Measurements from ENCODE around the gene PRDX4. TPM values are rescaled to one million over a fixed set of nuclear protein-coding genes. Genes with fewer than 3 reads are reported as not detected.

The PRDX4 gene
- total and polyA plus RNA-seq, 2 donors (not counting 1 experiment from before 2014, with no cell fraction given) = 10.6 to 13.1 TPM

DNA sequence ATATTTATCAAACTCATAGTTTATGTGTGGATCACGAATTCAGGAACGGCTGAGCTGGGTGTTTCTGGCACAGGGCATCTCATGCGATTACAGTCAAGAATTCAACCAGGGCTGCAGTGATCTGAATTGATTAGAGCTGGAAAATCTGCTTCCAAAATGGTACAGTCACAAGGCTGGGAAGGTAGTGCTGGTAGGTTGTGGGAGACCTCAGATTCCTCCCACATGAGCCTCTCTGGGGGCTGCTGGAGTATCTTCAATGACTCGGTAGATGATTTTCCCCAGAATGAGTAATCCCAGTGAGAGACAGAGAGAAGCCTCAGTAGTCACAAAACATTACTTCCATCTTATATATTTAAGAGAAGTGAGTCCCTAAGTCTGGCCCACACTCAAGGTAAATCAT lies 36.2 kb upstream of the PRDX4 start:
- Mint-ChIP-seq H3K27ac (no peak overlapping the region), H3K4me1 (no peaks in the 10 kb centered on the region), H3K27me3 (no peaks in the 10 kb centered on the region), H3K9me3 (ENCODE audit: insufficient read depth) (no peaks in the 10 kb centered on the region), H3K4me3 (no peak overlapping the region)
- Histone ChIP-seq H3K4me2 (replicated peaks; ENCODE audit: low read depth, low read length, poor library complexity, severe bottlenecking) (no peak overlapping the region), H2AFZ (ENCODE audit: insufficient read depth, low read depth, low read length, poor library complexity, severe bottlenecking) (no peak overlapping the region), H3K9me3 (ENCODE audit: control extremely low read depth in 1 of 3, control insufficient read depth in 2 of 3, insufficient read depth in 1 of 3, low read length in 2 of 3) (no peaks in the 10 kb centered on the region), H3K36me3 (replicated peaks in 1 of 2; ENCODE audit: control extremely low read depth in 1 of 2, control insufficient read depth in 1 of 2, extremely low read depth in 1 of 2, insufficient read depth in 2 of 2, low read length in 1 of 2) (no peaks in the 10 kb centered on the region), H3K27ac (ENCODE audit: low read length in 2 of 2) (no peak overlapping the region), H3K27me3 (replicated peaks in 1 of 4; ENCODE audit: control extremely low read depth in 1 of 4, control insufficient read depth in 3 of 4, insufficient read depth in 4 of 4, low read length in 3 of 4) (no peaks in the 10 kb centered on the region), H3K79me2 (ENCODE audit: control insufficient read depth, insufficient read depth, low read length) (no peaks in the 10 kb centered on the region), H4K20me1 (ENCODE audit: control insufficient read depth, insufficient read depth, low read length, poor library complexity, severe bottlenecking) (no peaks in the 10 kb centered on the region), H3K4me3 (ENCODE audit: control extremely low read depth in 1 of 5, extremely low read depth in 1 of 5, insufficient read depth in 1 of 5, low read depth in 2 of 5, low read length in 4 of 5) (no peak overlapping the region), H3K9ac (ENCODE audit: low read length) (no peak overlapping the region), H3K4me1 (ENCODE audit: control insufficient read depth in 2 of 2, insufficient read depth in 2 of 2, low read length in 2 of 2) (no peaks in the 10 kb centered on the region)
- ChIA-PET CTCF (no interaction called here), POLR2A (no interaction called here)
- intact Hi-C loops (cut with micrococcal nuclease) = no loop called here
- TF ChIP-seq, protein P1, sequence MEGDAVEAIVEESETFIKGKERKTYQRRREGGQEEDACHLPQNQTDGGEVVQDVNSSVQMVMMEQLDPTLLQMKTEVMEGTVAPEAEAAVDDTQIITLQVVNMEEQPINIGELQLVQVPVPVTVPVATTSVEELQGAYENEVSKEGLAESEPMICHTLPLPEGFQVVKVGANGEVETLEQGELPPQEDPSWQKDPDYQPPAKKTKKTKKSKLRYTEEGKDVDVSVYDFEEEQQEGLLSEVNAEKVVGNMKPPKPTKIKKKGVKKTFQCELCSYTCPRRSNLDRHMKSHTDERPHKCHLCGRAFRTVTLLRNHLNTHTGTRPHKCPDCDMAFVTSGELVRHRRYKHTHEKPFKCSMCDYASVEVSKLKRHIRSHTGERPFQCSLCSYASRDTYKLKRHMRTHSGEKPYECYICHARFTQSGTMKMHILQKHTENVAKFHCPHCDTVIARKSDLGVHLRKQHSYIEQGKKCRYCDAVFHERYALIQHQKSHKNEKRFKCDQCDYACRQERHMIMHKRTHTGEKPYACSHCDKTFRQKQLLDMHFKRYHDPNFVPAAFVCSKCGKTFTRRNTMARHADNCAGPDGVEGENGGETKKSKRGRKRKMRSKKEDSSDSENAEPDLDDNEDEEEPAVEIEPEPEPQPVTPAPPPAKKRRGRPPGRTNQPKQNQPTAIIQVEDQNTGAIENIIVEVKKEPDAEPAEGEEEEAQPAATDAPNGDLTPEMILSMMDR (IDR thresholded peaks at IDR 0.05) = no peak
- no peak for TF ChIP-seq EZH2 (IDR thresholded peaks at IDR 0.05; ENCODE audit: borderline replicate concordance, insufficient read depth, low read depth, low read length, poor library complexity, severe bottlenecking)
- ATAC-seq (ENCODE audit: low read depth) (no peak), DNase-seq (no peak)
- 100% methylated on average over 1 of the region's 4 CpGs for WGBS (ENCODE audit: insufficient coverage)

- no peak overlapping the region for H3K4me3 ChIP-seq (ENCODE audit: control extremely low read depth in 1 of 5, extremely low read depth in 1 of 5, insufficient read depth in 1 of 5, low read depth in 2 of 5, low read length in 4 of 5)
- no peak overlapping the region for H3K9ac ChIP-seq (ENCODE audit: low read length)
- no peaks in the 10 kb centered on the region for H3K27me3 Mint-ChIP-seq
- no peaks in the 10 kb centered on the region for H3K9me3 Mint-ChIP-seq (ENCODE audit: insufficient read depth)
- H3K27ac Mint-ChIP-seq = no peak overlapping the region
- no peaks in the 10 kb centered on the region for H3K27me3 ChIP-seq (replicated peaks in 1 of 4; ENCODE audit: control extremely low read depth in 1 of 4, control insufficient read depth in 3 of 4, insufficient read depth in 4 of 4, low read length in 3 of 4)
- no peak overlapping the region for H3K4me2 ChIP-seq (replicated peaks; ENCODE audit: low read depth, low read length, poor library complexity, severe bottlenecking)
- CTCF ChIA-PET = no interaction called here
- H3K4me3 Mint-ChIP-seq = no peak overlapping the region
- H3K4me1 ChIP-seq (ENCODE audit: control insufficient read depth in 2 of 2, insufficient read depth in 2 of 2, low read length in 2 of 2) = no peaks in the 10 kb centered on the region
- H3K27ac ChIP-seq (ENCODE audit: low read length in 2 of 2) = no peak overlapping the region
- intact Hi-C loops (cut with micrococcal nuclease) = no loop called here
- WGBS (ENCODE audit: insufficient coverage) = no CpG with 5 or more reads among the region's 3 CpGs
- ATAC-seq (ENCODE audit: low read depth) = no peak
- no peaks in the 10 kb centered on the region for H3K9me3 ChIP-seq (ENCODE audit: control extremely low read depth in 1 of 3, control insufficient read depth in 2 of 3, insufficient read depth in 1 of 3, low read length in 2 of 3)
- H3K79me2 ChIP-seq (ENCODE audit: control insufficient read depth, insufficient read depth, low read length) = no peaks in the 10 kb centered on the region
- POLR2A ChIA-PET = no interaction called here
- H2AFZ ChIP-seq (ENCODE audit: insufficient read depth, low read depth, low read length, poor library complexity, severe bottlenecking) = no peak overlapping the region
- no peak for TF ChIP-seq EZH2 (IDR thresholded peaks at IDR 0.05; ENCODE audit: borderline replicate concordance, insufficient read depth, low read depth, low read length, poor library complexity, severe bottlenecking)
- TF ChIP-seq, protein P1 (IDR thresholded peaks at IDR 0.05) = no peak
- H4K20me1 ChIP-seq (ENCODE audit: control insufficient read depth, insufficient read depth, low read length, poor library complexity, severe bottlenecking) = no peaks in the 10 kb centered on the region
- no peaks in the 10 kb centered on the region for H3K4me1 Mint-ChIP-seq
- no peak for DNase-seq
- H3K36me3 ChIP-seq (replicated peaks in 1 of 2; ENCODE audit: control extremely low read depth in 1 of 2, control insufficient read depth in 1 of 2, extremely low read depth in 1 of 2, insufficient read depth in 2 of 2, low read length in 1 of 2) = no peaks in the 10 kb centered on the region
These were observed 33.3 kb upstream of the PRDX4 start for GRCh38 chrX:23633834-23634580.
